ENCODE data around the gene LIPT1.
"Not testable (repeated sequence)": the region's sequence is repeated elsewhere in the genome, so short reads cannot be mapped to it uniquely, and the experiment has no call there.

LIPT1 gene

DNA sequence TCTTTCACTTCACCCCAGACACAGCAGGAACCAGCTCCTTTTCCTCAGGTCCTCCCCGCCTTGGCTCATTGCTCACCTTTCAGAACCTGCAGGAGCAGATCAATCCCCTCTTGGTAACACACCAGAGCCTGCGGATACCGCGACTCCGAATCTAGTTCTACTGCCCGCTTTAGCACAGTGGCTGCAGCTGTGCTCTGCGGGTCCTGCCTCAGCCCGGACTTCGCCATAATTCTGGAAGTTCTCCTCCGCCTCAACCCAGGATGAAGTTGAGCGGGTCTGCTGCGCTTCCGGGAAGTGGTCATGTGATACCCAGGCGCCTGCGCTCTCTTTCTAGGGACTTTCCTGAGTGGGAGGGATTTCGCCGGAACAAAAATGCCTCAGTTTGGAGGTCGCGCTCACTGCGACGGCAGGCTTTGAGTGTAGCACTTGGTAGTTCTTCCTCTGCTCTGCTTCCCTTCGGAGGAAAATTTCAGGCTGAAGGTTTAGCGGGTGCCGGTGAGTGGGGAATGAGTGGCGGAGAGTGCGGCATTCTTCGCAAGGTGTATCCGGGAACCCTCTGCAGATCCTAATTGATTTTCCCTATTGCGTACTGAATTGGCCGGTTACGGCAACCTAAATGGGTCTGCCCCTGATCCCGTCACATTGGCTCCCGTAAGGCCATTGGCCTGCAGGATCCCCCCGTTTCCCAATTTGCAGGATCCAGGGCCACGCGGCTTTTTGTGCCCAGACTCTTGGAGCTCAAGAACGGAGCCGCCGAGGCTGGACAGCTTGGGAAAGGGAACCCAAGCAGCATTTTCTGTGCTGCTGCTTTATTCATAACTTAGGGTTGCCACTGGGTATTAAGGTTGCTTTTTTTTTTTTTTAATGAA, 26.2 kb downstream of the LIPT1 start, which contains the start of the genes MITD1 and MRPL30:
Gene MITD1, minus strand, starts transcription at position 304 of the 869 bp plus-strand sequence. Its CDS starts 77 bp downstream, at position 227.
Gene MRPL30, plus strand, starts transcription at position 430 of the 869 bp plus-strand sequence. CDS start 5,020 bp downstream, outside the sequence.
- DNase-seq: peak; percentile 96

DNA sequence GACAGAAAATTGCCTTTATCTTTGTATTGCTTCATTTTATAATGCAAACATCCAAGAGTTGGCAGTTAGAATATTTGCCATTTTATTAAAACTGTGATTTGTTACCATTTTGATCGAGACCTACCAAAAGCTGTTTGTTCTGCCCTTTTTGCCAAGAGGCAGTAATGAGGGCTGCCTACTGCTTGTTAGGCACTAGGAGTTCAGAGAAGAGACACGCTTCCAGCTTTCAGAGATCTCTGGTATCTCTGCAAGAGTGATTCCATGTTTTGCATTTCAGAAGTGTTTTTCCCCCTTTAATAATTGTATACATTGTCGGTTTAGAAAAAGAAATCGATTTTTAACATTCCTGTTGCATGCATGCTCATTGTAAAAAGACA, 26.8 kb downstream of the LIPT1 start:
- DNase-seq: no peak

DNA sequence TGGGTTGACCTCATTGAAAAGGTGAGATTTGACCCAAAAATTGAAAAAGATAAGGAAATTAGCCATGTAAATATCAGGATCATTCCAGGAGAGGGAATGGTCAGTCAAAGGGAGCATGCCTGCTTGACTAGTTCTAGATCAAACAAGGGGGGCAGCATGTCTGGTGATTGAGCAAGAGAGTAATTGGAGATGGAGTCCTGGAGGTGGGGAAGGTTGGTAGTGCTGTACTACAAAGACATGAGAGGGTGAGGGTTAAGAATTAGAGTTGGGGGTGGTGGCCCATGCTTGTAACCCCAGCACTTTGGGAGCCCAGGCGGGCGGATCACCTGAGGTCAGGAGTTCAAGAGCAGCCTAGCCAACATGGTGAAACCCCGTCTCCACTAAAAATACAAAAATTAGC, 28.3 kb downstream of the LIPT1 start:
- no peak for DNase-seq

- DNase-seq: no peak
Measured at GRCh38 chr2:99184811-99185210, 30.0 kb downstream of the LIPT1 start.

DNA sequence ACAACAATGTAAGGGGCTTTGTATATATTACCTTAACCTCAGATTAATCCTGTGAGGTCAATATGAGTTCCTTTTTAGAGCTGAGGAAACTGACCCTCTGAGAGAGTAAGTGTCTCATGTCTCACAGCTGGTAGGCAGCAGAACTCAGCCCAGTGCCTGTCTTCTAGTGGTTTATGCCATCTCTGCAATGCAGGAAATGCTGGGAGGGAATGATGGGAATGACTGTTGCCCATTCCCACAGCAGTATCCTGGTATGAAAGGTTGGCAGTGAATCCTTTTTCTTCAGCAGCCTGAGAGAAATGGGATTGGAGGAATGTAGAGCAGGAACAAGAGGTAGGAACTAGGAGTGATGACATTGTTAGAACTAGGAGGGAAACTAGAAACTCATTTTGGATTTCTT, 32.2 kb downstream of the LIPT1 start:
- no peak for DNase-seq

DNA sequence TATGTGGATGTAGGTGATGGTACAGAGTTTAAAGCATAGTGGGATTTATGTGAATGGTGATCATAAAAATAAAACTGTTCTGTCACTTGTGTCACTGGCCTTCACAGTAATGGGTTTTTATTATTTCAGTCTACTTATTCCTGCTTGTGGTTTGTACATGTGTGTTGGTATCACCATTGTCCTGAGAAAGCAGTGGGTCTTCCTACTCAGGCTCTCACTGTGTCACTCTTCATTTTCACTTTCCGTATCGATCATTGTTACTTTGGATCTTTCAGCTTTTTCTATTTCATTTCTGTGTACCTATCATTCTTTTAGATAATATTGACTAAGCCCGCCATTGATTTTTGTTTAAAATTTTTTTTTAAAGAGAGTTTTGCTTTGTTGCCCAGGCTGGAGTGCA, 33.6 kb downstream of the LIPT1 start:
- DNase-seq: no peak

- no peak for DNase-seq
Measured at GRCh38 chr2:99190548-99190947, 35.8 kb downstream of the LIPT1 start.

DNA sequence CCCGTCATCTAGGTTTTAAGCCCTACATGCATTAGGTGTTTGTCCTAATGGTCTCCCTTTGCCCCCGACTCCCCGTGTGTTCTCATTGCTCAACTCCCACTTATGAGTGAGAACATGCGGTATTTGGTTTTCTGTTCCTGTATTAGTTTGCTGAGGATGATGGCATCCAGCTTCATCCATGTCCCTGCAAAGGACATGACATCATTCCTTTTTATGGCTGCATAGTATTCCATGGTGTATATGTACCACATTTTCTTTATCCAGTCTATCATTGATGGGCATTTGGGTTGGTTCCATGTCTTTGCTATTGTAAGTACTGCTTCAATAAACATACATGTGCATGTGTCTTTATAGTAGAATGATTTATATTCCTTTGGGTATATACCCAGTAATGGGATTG, 37.6 kb downstream of the LIPT1 start:
- DNase-seq: not testable (repeated sequence)

DNA sequence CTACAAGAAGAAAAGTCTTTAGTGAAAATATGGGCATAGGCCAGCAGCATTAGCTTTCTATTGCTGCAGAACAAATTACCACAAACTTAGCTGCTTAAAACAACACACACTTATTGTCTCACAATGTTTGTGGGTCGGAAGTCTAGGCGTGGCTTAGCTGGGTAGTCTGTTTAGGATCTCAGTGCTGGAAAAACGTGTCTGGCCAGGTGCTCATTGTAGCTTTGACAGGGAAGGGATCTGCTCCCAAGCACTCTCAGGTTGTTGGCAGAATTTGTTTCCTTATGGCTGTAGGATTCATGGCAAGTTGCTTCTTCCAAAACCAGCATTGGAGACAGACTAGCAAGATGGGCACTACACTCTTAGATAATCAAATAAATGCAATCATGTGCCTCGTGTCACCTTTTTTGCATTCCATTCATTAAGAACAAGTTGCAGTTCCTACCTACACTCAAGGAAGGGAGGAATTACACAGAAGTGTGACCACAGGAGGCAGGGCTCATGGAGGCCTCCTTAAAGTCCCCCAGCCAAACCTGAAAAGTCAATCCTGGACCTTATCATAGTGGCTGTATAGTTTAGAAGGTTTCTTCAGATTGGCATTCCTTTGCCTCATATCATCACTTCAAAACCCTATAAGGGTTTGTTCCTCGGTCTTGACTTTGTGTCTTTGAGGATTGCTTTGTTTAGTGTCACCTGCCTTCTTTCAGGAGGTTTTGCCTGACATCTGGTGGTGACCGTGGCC, 43.5 kb downstream of the LIPT1 start:
- DNase-seq: no peak

- DNase-seq: no peak
Measured at GRCh38 chr2:99200076-99200800, 45.5 kb downstream of the LIPT1 start.

DNA sequence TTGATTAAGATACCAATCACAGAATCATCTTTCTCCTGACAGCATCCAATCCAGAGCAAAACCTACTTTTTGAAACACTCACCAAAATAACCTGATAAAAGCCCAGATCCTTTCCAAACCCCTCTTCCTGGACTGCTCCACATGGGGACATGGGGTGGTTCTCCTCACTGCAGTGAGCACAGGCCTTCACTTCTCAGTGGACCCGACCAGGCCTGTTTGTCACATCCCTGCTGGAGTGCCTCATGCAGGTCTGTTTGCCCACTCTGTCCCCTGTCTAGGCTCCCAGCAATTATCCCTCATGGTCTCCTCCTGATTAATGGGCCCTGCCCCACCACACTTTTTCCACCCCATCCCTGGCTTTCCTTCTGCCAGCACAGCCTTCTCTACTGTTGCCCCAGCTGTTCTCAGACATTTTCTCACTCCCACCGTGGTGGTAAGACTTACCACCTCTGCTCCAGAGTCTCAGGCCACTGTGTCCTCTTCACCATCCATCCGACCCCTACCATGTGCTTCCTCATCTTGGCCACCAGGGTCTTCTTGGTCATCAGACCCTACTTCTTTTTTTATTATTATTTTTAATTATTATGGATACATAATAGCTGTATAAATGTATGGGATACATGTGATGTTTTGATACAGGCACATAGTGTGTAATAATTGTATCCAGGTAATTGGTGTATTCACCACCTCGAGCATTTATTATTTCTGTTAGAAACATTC, 47.4 kb downstream of the LIPT1 start:
- no peak for DNase-seq

GRCh38 chr2:99205491-99205890, 50.7 kb downstream of the LIPT1 start:
- DNase-seq: no peak

Data from kidney glomerular epithelial cell (primary cell).